HL-60/S4 (cell line): Measurements from ENCODE around the gene ATF4.
"Not testable (repeated sequence)": the region's sequence is repeated elsewhere in the genome, so short reads cannot be mapped to it uniquely, and the experiment has no call there.

Source experiments
- in situ Hi-C: fragments of 300-500 bp; cut with MboI; formaldehyde crosslinking; loops from 2 replicates; pipeline ENCODE4 v1.14.3; 2022; ENCODE audit warnings: low sequenced_read_pairs

ATF4 gene

DNA sequence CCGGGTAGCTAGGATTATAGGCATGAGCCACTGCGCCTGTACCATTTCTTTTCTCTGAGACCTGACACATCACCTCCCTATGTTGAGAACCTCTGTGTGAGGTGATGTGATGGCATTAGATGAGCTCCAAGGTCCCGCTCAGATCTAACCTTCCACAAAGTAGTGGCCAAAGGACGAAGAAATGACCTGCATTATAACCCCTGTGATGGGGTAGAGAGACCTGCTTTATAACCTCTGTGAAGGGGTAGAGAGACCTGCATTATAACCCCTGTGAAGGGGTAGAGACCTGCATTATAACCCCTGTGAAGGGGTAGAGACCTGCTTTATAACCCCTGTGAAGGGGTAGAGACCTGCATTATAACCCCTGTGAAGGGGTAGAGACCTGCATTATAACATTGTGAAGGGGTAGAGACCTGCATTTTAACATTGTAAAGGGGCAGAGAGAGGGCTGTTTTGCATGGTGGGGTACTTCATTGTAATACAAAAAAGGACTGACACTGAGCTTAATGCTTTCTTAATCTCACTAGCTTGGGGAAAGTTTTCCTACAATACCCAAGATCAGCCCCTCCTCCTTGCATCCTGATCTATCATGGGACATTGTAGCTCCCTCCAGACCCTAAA is 9.7 kb upstream of the ATF4 start:
- in situ Hi-C loops, result no loop called here

- in situ Hi-C loops, result no loop called here
These were observed 9.1 kb upstream of the ATF4 start for GRCh38 chr22:39511226-39511625.

- in situ Hi-C loops, result no loop called here
These were observed 8.3 kb upstream of the ATF4 start for GRCh38 chr22:39512026-39512425.

GRCh38 chr22:39513791-39514190 is 6.6 kb upstream of the ATF4 start:
- in situ Hi-C loops, result no loop called here

- in situ Hi-C loops, result no loop called here
These were observed 5.9 kb upstream of the ATF4 start for GRCh38 chr22:39514373-39514973.

GRCh38 chr22:39515266-39516050 is 4.9 kb upstream of the ATF4 start:
- in situ Hi-C loops, result no loop called here

GRCh38 chr22:39517470-39517869 is 2.9 kb upstream of the ATF4 start:
- in situ Hi-C loops, result no loop called here

- in situ Hi-C loops, result no loop called here
These were observed 2.1 kb upstream of the ATF4 start for GRCh38 chr22:39518144-39518786.

- in situ Hi-C loops, result no loop called here
These were observed 1.2 kb upstream of the ATF4 start for GRCh38 chr22:39518996-39519680.

GRCh38 chr22:39519681-39520225 is 609 bp upstream of the ATF4 start:
- in situ Hi-C loops, result no loop called here

- in situ Hi-C loops, result not testable (repeated sequence)
These were observed 934 bp downstream of the ATF4 start for GRCh38 chr22:39521106-39521885.

DNA sequence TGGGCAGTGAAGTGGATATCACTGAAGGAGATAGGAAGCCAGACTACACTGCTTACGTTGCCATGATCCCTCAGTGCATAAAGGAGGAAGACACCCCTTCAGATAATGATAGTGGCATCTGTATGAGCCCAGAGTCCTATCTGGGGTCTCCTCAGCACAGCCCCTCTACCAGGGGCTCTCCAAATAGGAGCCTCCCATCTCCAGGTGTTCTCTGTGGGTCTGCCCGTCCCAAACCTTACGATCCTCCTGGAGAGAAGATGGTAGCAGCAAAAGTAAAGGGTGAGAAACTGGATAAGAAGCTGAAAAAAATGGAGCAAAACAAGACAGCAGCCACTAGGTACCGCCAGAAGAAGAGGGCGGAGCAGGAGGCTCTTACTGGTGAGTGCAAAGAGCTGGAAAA is 1.7 kb downstream of the ATF4 start:
- in situ Hi-C loops, result not testable (repeated sequence)

- in situ Hi-C loops, result no loop called here
These were observed 2.4 kb downstream of the ATF4 start for GRCh38 chr22:39522567-39523300.

DNA sequence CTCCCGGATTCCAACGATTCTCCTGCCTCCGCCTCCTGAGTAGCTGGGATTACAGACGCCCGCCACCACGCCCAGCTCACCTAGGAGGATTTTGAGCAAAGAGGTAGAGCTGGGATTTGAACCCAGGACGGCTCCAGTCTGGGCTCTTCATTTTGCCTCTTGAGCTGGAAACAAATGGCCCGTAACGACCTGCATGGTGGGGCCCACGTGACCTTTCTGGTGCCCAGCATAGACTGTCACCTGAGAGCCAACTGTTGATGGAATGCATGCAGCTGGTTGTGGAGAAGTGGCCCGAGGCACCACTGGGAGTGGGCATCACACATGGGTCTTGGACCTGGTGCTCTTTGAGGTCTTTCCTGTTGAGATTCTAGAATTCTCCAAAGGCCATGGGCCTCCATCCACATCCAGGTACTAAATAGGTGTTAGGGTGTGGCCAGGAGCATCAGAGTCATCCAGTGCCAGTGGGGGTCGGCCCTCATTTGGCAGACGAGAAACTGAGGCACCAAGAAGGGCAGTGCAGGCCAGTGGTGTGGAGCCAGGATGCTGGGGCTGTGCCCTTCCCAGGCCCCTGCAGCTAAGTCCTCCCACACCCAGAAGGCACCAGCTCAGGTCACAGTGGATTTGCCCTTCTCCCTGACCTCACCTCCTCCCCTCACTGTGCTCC is 3.9 kb downstream of the ATF4 start:
- in situ Hi-C loops, result no loop called here

DNA sequence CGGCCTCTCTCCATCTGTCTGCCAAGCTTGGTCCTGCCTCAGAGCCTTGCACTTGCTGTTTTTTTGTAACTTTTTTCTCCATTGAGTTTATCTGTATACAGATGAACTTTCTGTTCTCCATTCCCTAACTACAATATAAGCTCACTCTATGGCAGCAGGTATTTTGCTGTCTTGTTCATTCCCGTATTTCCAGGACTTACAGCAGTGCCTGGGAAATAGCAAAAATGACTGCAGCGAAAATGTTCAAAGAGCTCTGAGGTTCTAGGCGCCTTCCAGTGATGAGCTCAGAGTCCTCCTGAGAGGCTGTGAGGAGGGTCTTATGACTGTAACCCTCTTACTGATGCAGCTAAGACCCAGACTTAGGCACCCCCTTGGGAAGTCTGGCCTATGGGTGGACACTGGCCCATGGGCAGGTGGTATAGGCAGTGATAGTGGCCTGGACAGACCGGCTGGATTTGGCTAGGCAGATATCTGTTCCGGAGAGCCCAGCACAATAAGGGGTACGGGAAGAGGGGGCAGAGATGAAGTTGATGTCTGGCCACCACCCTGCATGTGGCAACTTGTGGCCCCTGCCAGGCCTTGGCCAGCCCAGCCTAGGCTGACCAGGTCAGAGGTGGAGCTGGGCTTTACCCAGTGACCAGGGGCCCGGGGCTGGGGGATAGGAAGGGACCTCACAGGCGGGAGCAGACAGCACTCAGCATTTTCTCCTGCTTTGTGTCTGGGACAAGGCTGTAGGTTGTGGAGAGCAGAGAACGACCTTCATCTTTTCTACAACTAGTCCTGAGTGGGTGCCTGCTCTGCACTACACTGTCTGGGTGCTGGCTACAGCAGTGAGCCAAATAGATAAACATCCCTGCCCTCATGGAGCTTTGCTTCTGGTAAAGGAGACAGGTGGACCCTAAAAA is 4.6 kb downstream of the ATF4 start:
- in situ Hi-C loops, result loop anchor here (25.0 kb wide), 1 partner anchor 363 kb away; the partner anchor contains the start of gene CBX7

DNA sequence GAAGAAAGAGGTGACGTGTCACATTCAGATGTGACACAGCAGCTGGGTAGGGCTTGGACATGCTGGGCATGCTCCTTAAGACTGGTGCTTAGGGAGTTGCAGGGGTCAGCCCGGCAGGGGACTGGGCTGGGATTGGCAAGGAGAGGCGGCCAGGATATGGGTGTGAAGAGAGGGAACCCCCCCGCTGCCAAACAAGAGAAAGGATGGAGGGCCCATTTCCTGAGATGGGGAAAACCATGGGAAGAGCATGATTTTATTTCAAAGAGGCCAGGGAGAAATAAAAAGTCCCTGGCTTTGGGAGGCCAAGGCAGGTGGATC is 5.3 kb downstream of the ATF4 start:
- in situ Hi-C loops, result loop anchor here (25.0 kb wide), 1 partner anchor 363 kb away; the partner anchor contains the start of gene CBX7

DNA sequence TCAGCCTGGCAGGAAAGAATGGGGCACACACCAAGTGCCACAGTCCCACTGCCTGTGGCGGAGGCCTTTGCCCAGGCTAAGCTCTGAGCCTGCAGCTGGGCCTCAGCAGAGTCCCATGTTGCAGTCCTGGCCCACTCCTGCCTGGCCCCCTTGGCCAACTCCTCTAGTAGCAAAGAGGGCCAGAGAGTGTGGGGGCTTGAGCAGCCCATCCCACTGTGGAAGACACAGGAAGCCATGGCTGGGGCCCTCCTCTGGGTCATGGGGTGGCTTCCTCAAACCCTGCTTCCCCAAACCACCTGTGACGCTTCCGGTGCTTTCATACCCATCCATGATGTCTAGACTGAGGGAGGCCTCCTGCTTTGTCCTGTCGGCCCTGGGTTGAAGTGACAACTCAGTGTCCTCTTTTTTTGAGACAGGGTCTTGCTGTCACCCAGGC is 6.4 kb downstream of the ATF4 start:
- in situ Hi-C loops, result loop anchor here (25.0 kb wide), 1 partner anchor 364 kb away; the partner anchor contains the start of gene CBX7
